AG04449 (cell line): Measurements from ENCODE around the gene KRTAP10-2.
"Not testable (repeated sequence)": the region's sequence is repeated elsewhere in the genome, so short reads cannot be mapped to it uniquely, and the experiment has no call there.

Experiments
- CTCF ChIA-PET: fragments of 350-600 bp; formaldehyde crosslinking; extraction: SDS; loops from one replicate; lab custom pipeline; 2021; ENCODE audit warnings: antibody characterized with exemption; lab: Yijun Ruan, JAX
- POLR2A ChIA-PET: fragments of 400-600, 350-600 bp; formaldehyde crosslinking; extraction: SDS; loops from one replicate; lab custom pipeline; 2020; ENCODE audit warnings: antibody characterized with exemption, inconsistent platforms; lab: Yijun Ruan, JAX
- DNase-seq: peaks from one replicate; pipeline ENCODE4 v3.0.0-alpha.2; 2010; ENCODE audit warnings: low read depth, low spot score
- H3K4me3 ChIP-seq: 2 replicates; pipeline ENCODE4 v1.5.1; 2011; ENCODE audit warnings: low read depth, mild to moderate bottlenecking, control low read depth, low read length
- CTCF ChIP-seq: IDR thresholded peaks from one replicate; pipeline ENCODE4 v1.5.1; 2011; ENCODE audit warnings: mild to moderate bottlenecking, moderate library complexity, low read length, control low read depth, inconsistent platforms; ENCODE audit not compliant: insufficient read depth; ENCODE audit errors: missing control alignments

The KRTAP10-2 gene

GRCh38 chr21:44503901-44504399 is 47.4 kb downstream of the KRTAP10-2 start:
- no peak overlapping the region for H3K4me3 ChIP-seq
- ChIA-PET POLR2A (no interaction called here), CTCF (no interaction called here)
- no peak for TF ChIP-seq CTCF
- DNase-seq: no peak

GRCh38 chr21:44503006-44503889 is 48.1 kb downstream of the KRTAP10-2 start:
- CTCF ChIA-PET, POLR2A ChIA-PET, DNase-seq, H3K4me3 ChIP-seq: not testable (repeated sequence)

- no peak for DNase-seq
- ChIA-PET POLR2A (no interaction called here), CTCF (no interaction called here)
- TF ChIP-seq CTCF: no peak
- no peak overlapping the region for H3K4me3 ChIP-seq
Measured at GRCh38 chr21:44502171-44502958, 48.9 kb downstream of the KRTAP10-2 start.
